KMS-11 (cell line): ENCODE data around the gene VPS33B.
A peak's percentile ranks its signal among the peaks of the same experiment; 100 is the strongest.

ENCODE experiments used
- H2AFZ ChIP-seq: fragments of 200-600 bp; sonication (generic); 2 replicates; pipeline ENCODE4 v1.6.1; 2016; ENCODE audit warnings: antibody characterized with exemption, mixed run types, low read depth
- H3K27ac ChIP-seq: fragments of 200-600 bp; sonication (generic); 2 replicates; pipeline ENCODE4 v1.6.1; 2016; ENCODE audit warnings: mild to moderate bottlenecking, mixed run types
- H3K27me3 ChIP-seq: fragments of 200-600 bp; sonication (generic); 2 replicates; pipeline ENCODE4 v1.6.1; 2017; ENCODE audit warnings: mild to moderate bottlenecking, low read depth, mixed run types, moderate library complexity; ENCODE audit not compliant: insufficient read depth
- H3K36me3 ChIP-seq: fragments of 200-600 bp; sonication (generic); 2 replicates; pipeline ENCODE4 v1.6.1; 2017; ENCODE audit warnings: mild to moderate bottlenecking, mixed run types; ENCODE audit not compliant: insufficient read depth
- H3K4me1 ChIP-seq: fragments of 200-600 bp; sonication (generic); 2 replicates; pipeline ENCODE4 v1.6.1; 2016; ENCODE audit warnings: mild to moderate bottlenecking, low read depth, mixed run types; ENCODE audit not compliant: poor library complexity, severe bottlenecking
- H3K4me2 ChIP-seq: fragments of 200-600 bp; sonication (generic); 2 replicates; pipeline ENCODE4 v1.7.0; 2016; ENCODE audit warnings: mild to moderate bottlenecking, mixed run types
- H3K4me3 ChIP-seq: fragments of 200-600 bp; sonication (generic); IDR thresholded peaks from 2 replicates; pipeline ENCODE4 v1.6.1; 2017; ENCODE audit warnings: low read depth, low read length, mixed read lengths; ENCODE audit not compliant: insufficient read depth
- H3K79me2 ChIP-seq: fragments of 200-600 bp; sonication (generic); 2 replicates; pipeline ENCODE4 v1.6.1; 2016; ENCODE audit warnings: low read depth, mixed run types; ENCODE audit not compliant: insufficient read depth
- H3K9ac ChIP-seq: fragments of 200-600 bp; sonication (generic); 2 replicates; pipeline ENCODE4 v1.6.1; 2016; ENCODE audit warnings: mild to moderate bottlenecking, mixed run types
- H4K20me1 ChIP-seq: fragments of 200-600 bp; sonication (generic); 2 replicates; pipeline ENCODE4 v1.6.1; 2016; ENCODE audit warnings: mild to moderate bottlenecking, mixed run types; ENCODE audit not compliant: insufficient read depth
- TF ChIP-seq, protein P1 (sequence below): fragments of 200-600 bp; sonication (generic); conservative IDR thresholded peaks from 2 replicates; pipeline ENCODE4 v1.6.1; 2017; ENCODE audit warnings: low read depth, mild to moderate bottlenecking, antibody characterized with exemption, low read length, moderate library complexity, mixed read lengths

VPS33B gene

DNA sequence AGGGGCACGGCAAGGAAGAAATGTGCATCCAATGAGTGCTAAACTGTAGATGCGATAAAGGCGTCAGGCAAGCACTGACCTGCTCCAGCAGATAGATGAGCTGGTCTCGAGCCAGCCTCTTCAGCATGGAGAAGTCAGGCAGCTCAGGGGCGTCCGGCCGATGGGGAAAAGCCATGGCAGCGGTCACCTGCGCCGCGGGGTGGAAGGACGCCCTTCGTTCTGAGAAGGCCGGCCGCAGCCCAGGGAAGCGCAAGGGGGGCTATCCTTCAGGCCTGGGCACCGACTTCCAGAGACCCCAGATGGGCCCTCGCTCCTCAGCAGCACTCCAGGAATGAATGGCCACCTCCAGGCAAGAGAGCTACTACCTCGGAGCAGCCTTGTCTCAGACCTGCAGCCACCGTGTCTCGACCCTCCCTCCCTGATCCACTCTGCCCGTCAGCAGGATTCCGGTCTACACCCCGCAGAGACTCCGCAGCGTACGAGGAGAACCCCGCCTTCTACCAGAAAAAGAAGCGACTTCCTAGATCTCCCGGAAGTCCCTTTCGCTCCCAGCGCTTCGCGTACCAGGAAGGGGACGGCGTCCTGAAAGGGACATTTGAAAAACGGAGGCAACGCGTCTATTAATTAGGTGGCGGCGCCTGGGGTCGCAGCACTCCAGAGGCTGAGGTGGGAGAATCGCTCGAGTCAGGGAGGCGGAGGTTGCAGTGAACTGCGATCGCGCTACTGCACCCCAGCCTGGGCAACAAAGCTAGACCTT lies at the start of gene VPS33B:
VPS33B (minus strand) TSS at position 520 of the 757 bp plus-strand sequence; CDS start at position 175, 345 bp downstream.
- H3K4me3 ChIP-seq: no peak within 1 kb of the TSS
- H4K20me1 ChIP-seq: no peaks in the 10 kb centered on the region
- peak within 1 kb of the TSS; percentile 96 for H2AFZ ChIP-seq
- H3K79me2 ChIP-seq: peaks cover 11% of the 10 kb centered on the region; the same call in 1 of the 2 replicates
- no peak within 1 kb of the TSS; the same call in 1 of the 2 replicates for H3K27ac ChIP-seq
- TF ChIP-seq, protein P1, sequence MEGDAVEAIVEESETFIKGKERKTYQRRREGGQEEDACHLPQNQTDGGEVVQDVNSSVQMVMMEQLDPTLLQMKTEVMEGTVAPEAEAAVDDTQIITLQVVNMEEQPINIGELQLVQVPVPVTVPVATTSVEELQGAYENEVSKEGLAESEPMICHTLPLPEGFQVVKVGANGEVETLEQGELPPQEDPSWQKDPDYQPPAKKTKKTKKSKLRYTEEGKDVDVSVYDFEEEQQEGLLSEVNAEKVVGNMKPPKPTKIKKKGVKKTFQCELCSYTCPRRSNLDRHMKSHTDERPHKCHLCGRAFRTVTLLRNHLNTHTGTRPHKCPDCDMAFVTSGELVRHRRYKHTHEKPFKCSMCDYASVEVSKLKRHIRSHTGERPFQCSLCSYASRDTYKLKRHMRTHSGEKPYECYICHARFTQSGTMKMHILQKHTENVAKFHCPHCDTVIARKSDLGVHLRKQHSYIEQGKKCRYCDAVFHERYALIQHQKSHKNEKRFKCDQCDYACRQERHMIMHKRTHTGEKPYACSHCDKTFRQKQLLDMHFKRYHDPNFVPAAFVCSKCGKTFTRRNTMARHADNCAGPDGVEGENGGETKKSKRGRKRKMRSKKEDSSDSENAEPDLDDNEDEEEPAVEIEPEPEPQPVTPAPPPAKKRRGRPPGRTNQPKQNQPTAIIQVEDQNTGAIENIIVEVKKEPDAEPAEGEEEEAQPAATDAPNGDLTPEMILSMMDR: no peak
- no peaks in the 10 kb centered on the region for H3K36me3 ChIP-seq
- H3K4me2 ChIP-seq: peak within 1 kb of the TSS; percentile 100
- H3K9ac ChIP-seq: peak within 1 kb of the TSS; percentile 41
- no peaks in the 10 kb centered on the region for H3K27me3 ChIP-seq
- H3K4me1 ChIP-seq: peaks cover 19% of the 10 kb centered on the region

DNA sequence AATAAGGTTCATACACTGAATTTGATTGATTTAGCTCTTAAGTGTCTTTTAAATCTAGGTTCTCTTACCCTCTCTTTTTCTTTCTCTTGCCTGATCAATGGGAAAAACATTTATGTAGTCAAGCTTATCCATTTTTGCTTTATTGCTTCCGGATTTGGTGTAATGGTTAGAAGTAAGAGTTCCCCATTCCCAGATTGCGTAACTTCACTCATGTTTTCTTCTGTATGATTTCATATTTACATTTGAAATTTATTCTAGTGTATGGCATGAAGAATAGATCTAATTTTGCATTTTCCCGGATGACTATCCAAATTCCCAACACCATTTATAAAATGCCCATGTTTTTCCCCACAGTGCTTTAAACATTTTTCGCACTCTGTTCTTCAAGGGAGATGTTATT lies 49.8 kb upstream of the VPS33B start:
- Histone ChIP-seq H3K27ac (no peak overlapping the region), H2AFZ (no peak overlapping the region), H3K4me1 (no peaks in the 10 kb centered on the region), H3K4me2 (no peak overlapping the region), H4K20me1 (no peaks in the 10 kb centered on the region), H3K27me3 (no peaks in the 10 kb centered on the region), H3K36me3 (no peaks in the 10 kb centered on the region), H3K79me2 (no peaks in the 10 kb centered on the region), H3K4me3 (no peak overlapping the region), H3K9ac (no peak overlapping the region)
- TF ChIP-seq, protein P1: no peak

DNA sequence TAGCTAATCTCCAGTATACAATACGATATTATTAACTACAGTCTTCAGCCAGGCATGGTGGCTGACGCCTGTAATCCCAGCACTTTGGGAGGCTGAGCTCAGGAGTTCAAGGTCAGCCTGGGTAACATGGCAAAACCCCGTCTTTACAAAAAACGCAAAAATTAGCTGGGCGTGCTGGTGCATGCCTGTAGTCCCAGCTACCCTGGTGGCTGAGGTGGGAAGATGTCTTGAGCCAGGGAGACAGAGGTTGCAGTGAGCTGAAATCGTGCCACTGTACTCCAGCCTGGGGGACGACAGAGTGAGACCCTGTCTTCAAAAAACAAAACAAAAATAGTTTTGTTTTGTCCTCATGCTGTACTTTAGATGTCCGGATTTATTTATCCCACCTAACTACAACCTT lies 48.5 kb upstream of the VPS33B start:
- no peak overlapping the region for H3K4me2 ChIP-seq
- H3K27ac ChIP-seq: no peak overlapping the region
- H3K36me3 ChIP-seq: no peaks in the 10 kb centered on the region
- TF ChIP-seq, protein P1: no peak
- H4K20me1 ChIP-seq: no peaks in the 10 kb centered on the region
- H2AFZ ChIP-seq: no peak overlapping the region
- H3K9ac ChIP-seq: no peak overlapping the region
- no peaks in the 10 kb centered on the region for H3K4me1 ChIP-seq
- no peaks in the 10 kb centered on the region for H3K27me3 ChIP-seq
- H3K4me3 ChIP-seq: no peak overlapping the region
- H3K79me2 ChIP-seq: no peaks in the 10 kb centered on the region

DNA sequence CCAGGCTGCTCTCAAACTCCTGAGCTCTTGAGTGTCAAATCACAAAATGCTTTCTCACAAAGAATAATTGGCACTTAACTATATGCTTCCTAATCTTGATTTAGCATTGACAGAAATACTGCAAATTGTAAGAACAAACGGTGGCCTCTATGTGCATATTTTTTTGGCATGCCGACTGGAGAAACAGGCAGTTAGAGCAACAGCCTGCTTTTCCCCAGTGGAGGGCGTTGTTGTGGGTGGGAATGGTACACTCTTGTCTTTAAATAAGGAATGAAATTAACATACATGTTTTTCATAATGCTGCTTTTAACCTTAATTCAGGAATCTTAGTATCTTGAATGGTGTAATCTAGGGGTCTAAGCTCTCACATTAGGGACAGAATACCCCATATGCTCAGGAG lies 46.6 kb upstream of the VPS33B start:
- TF ChIP-seq, protein P1: no peak
- Histone ChIP-seq H3K4me3 (no peak overlapping the region), H3K4me2 (no peak overlapping the region), H3K27ac (no peak overlapping the region), H3K79me2 (no peaks in the 10 kb centered on the region), H4K20me1 (no peaks in the 10 kb centered on the region), H3K27me3 (no peaks in the 10 kb centered on the region), H3K4me1 (no peaks in the 10 kb centered on the region), H3K36me3 (no peaks in the 10 kb centered on the region), H2AFZ (no peak overlapping the region), H3K9ac (no peak overlapping the region)
